HFF-Myc (cell line): ENCODE measurements around the gene ROPN1.

Experiments
- DNase-seq: peaks from one replicate; pipeline ENCODE4 v3.0.0-alpha.2; 2011; ENCODE audit warnings: low read depth; ENCODE audit errors: extremely low read depth
- H3K4me3 ChIP-seq: replicated peaks from 2 replicates; pipeline ENCODE4 v1.5.1; 2011; ENCODE audit warnings: low read depth, mild to moderate bottlenecking, control low read depth, low read length
- TF ChIP-seq, protein P1 (sequence below): IDR thresholded peaks from 2 replicates; pipeline ENCODE4 v1.5.1; 2012; ENCODE audit warnings: mild to moderate bottlenecking, low read depth, low read length, control low read depth; ENCODE audit errors: missing control alignments

Gene ROPN1

GRCh38 chr3:123951522-123952447, 40.1 kb downstream of the ROPN1 start:
- TF ChIP-seq, protein P1, sequence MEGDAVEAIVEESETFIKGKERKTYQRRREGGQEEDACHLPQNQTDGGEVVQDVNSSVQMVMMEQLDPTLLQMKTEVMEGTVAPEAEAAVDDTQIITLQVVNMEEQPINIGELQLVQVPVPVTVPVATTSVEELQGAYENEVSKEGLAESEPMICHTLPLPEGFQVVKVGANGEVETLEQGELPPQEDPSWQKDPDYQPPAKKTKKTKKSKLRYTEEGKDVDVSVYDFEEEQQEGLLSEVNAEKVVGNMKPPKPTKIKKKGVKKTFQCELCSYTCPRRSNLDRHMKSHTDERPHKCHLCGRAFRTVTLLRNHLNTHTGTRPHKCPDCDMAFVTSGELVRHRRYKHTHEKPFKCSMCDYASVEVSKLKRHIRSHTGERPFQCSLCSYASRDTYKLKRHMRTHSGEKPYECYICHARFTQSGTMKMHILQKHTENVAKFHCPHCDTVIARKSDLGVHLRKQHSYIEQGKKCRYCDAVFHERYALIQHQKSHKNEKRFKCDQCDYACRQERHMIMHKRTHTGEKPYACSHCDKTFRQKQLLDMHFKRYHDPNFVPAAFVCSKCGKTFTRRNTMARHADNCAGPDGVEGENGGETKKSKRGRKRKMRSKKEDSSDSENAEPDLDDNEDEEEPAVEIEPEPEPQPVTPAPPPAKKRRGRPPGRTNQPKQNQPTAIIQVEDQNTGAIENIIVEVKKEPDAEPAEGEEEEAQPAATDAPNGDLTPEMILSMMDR: no peak
- no peak overlapping the region for H3K4me3 ChIP-seq
- no peak for DNase-seq

DNA sequence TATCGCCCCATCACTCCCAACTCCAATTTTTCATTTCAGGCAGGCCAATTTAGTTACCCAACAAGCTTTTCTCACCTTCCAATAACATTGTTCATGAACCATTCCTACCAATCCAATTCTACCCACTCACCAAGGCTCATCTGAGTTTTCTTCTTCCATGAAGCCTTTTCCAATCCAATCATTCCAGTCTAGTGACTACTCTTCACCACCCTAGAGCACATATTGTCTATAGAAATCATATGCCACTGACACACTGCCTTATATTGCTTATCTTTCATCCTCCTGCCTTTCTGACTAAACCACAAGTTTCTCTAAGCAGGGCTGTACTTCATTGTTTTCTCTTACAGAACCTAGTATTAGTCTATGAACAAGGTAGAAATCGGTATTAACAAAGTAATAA, 42.3 kb downstream of the ROPN1 start:
- DNase-seq: no peak
- TF ChIP-seq, protein P1: no peak

GRCh38 chr3:123948449-123948848, 43.5 kb downstream of the ROPN1 start:
- no peak for DNase-seq
- no peak overlapping the region for H3K4me3 ChIP-seq
- TF ChIP-seq, protein P1: no peak

More for the DNA sequence above, 42.3 kb downstream of the ROPN1 start:
- H3K4me3 ChIP-seq: no peak overlapping the region

DNA sequence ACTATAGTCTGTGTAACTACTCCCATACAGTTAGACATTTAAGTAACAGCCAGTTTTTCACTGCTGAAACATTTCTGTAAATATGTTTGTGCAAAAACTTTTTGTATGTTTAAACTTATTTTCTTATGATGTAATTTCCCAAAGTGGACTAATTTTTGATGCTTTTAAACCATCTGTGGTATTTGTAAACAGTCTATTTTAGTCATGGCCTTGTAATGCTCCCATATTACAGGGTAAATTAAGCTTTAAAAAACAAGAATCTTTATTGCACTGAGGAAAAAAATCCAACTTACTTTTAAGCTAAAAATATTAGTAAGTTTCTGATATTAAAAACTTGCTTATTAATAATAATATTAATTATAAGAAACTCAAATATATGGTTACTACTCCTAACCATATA, 44.4 kb downstream of the ROPN1 start:
- no peak overlapping the region for H3K4me3 ChIP-seq
- DNase-seq: no peak
- TF ChIP-seq, protein P1: no peak

- H3K4me3 ChIP-seq: no peak overlapping the region
- no peak for DNase-seq
- TF ChIP-seq, protein P1: no peak
These were observed 50.4 kb downstream of the ROPN1 start for GRCh38 chr3:123941542-123941941.

DNA sequence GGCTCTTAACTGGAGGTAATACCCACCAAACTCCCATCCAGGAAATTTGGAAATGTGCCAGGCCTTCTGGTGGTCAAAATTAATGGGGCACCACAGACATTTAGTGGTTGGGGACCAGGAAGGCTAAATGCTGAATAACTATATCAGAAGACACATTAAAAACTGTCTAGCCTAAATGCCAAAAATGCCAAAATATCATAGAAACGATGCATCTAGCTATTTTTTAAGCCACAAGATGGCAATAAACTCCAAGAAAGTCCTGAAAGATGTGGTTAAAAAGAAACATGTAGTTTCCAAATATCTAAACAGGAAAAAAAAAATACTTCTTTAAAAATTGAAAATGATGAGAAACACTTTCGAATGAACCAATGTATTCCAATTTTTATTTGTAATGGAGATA, 50.8 kb downstream of the ROPN1 start:
- no peak overlapping the region for H3K4me3 ChIP-seq
- no peak for DNase-seq
- TF ChIP-seq, protein P1: no peak
